Activated CD4-positive, alpha-beta T cell treated with anti-CD3 and anti-CD28 coated beads for 36 hours (primary cell): ENCODE measurements around the gene POGZ. TPM values are rescaled to one million over a fixed set of nuclear protein-coding genes. Genes with fewer than 3 reads are reported as not detected.

Source experiments
- ATAC-seq: fragments of 200-7000 bp; cut with Tn5 transposase; one replicate; pipeline ENCODE4 v1.10.0; 2021; ENCODE audit warnings: mild to moderate bottlenecking, moderate library complexity
- CTCF ChIA-PET: fragments of 350-600 bp; sonication (Branson Sonifier 250); formaldehyde crosslinking; loops from one replicate; lab custom pipeline; 2021; ENCODE audit warnings: antibody characterized with exemption; lab: Charles Lee
- POLR2A ChIA-PET: fragments of 350-600 bp; sonication (Branson Sonifier 250); formaldehyde crosslinking; loops from one replicate; lab custom pipeline; 2021; ENCODE audit warnings: antibody characterized with exemption, inconsistent platforms; lab: Charles Lee
- DNase-seq: peaks from one replicate; pipeline ENCODE4 v3.0.0-alpha.2; 2020
- H3K27ac Mint-ChIP-seq: one replicate; pipeline ENCODE4 v1.8.0; 2021; ENCODE audit warnings: mixed read lengths
- H3K27me3 Mint-ChIP-seq: one replicate; pipeline ENCODE4 v1.8.0; 2021; ENCODE audit warnings: mixed read lengths
- H3K36me3 Mint-ChIP-seq: one replicate; pipeline ENCODE4 v1.8.0; 2021; ENCODE audit warnings: low read depth, mixed read lengths
- H3K4me1 Mint-ChIP-seq: one replicate; pipeline ENCODE4 v1.8.0; 2021; ENCODE audit warnings: mixed read lengths
- H3K4me3 Mint-ChIP-seq: one replicate; pipeline ENCODE4 v1.8.0; 2021; ENCODE audit warnings: mild to moderate bottlenecking, moderate library complexity, mixed read lengths
- H3K9me3 Mint-ChIP-seq: one replicate; pipeline ENCODE4 v1.8.0; 2021; ENCODE audit warnings: low read depth, mixed read lengths
- intact Hi-C, 2 experiments: fragments of 100-400 bp; cut with DNase I in 1 of 2; cut with micrococcal nuclease in 1 of 2; formaldehyde crosslinking; loops; one replicate each; pipeline versions ENCODE4 v1.14.2 to v1.15.1; 2022 to 2024; cut with DNase I, micrococcal nuclease
- total RNA-seq, 2 experiments: library from RNA; stranded (reverse); gene quantifications; one replicate each; pipeline ENCODE4 v1.2.3, GENCODE V29; 2021

POGZ gene
- total RNA-seq: 100 to 1,000 TPM in 1 of 2 experiments, 10 to 100 TPM in 1; 81.3 to 104 TPM

GRCh38 chr1:151459331-151460046, at the start of gene POGZ:
POGZ (minus strand) TSS chr1:151459494; CDS start chr1:151442204, 17,290 bp downstream.
- H3K27ac Mint-ChIP-seq: peak within 1 kb of the TSS; percentile 94
- H3K27me3 Mint-ChIP-seq: peaks cover 19% of the 10 kb centered on the region
- ChIA-PET POLR2A (interaction anchor here (2.0 kb wide), 1 partner anchor 15 kb away, joined by 7 read pairs; no protein-coding TSS in a partner anchor), CTCF (interaction anchor here (1.2 to 1.6 kb wide), 3 partner anchors 12 to 16 kb away, joined by 3 to 7 read pairs (median 4); no protein-coding TSS in a partner anchor)
- peak within 1 kb of the TSS; percentile 83 for H3K4me3 Mint-ChIP-seq
- intact Hi-C loops: loop anchor here (1.0 to 5.0 kb wide), 9 partner anchors 14 to 448 kb away; partner anchors contain the start of genes PSMB4 (in 2 of the 2), C2CD4D (in 1 of the 2), PI4KB (in 1 of the 2) and THEM4 (in 1 of the 2)
- ATAC-seq (peak; percentile 80), DNase-seq (peak; percentile 97)
- H3K9me3 Mint-ChIP-seq: no peaks in the 10 kb centered on the region
- H3K4me1 Mint-ChIP-seq: peaks cover 24% of the 10 kb centered on the region
- H3K36me3 Mint-ChIP-seq: peaks cover 9% of the 10 kb centered on the region

DNA sequence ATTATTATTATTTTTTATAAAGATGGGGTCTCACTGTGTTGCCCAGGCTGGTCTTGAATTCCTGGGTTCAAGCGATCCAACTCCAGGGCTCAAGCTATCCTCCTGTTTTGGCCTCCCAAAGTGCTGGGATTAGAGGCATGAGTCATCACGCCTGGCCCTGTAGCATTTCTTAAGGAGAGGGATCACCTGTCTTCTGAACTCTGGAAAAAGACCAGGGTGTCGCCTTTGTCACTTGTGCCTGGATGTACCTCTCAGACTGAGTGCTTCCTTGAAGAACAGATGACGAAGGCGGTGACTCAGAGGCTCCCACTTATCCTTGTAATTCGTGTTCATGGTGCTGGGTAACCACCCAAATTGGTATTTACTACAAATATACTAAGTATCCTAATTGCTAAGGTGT, 49.5 kb upstream of the POGZ start:
- H3K9me3 Mint-ChIP-seq: no peaks in the 10 kb centered on the region
- no peaks in the 10 kb centered on the region for H3K27me3 Mint-ChIP-seq
- H3K27ac Mint-ChIP-seq: no peak overlapping the region
- DNase-seq (no peak), ATAC-seq (no peak)
- POLR2A ChIA-PET: no interaction called here
- H3K4me1 Mint-ChIP-seq: peaks cover 23% of the 10 kb centered on the region
- H3K4me3 Mint-ChIP-seq: no peak overlapping the region
- intact Hi-C loops: no loop called here
- CTCF ChIA-PET: interaction anchor here (0.7 kb wide), 1 partner anchor 226 kb away, joined by 3 read pairs; no protein-coding TSS in a partner anchor
- no peaks in the 10 kb centered on the region for H3K36me3 Mint-ChIP-seq

DNA sequence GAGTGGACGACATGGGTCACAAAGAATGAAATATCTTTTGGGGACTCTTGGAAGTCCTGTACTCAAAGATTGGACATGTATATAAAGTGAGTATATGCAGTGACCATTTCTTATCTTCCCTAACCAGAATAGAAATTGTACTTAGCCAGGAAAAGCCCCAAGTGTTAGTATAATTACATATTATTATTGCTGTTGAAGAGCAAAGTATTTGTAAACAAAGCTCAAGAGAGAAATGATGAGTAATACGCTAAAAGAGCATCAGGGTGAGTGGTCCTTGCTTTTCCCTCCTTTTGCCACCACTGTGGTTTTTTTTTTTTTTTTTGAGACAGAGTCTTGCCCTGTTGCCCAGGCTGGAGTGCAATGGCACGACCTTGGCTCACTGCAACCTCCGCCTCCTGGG, 45.5 kb upstream of the POGZ start:
- ChIA-PET POLR2A (no interaction called here), CTCF (interaction anchor here (0.7 kb wide), 1 partner anchor 40 kb away, joined by 3 read pairs; no protein-coding TSS in a partner anchor)
- Mint-ChIP-seq H3K36me3 (no peaks in the 10 kb centered on the region), H3K27ac (no peak overlapping the region), H3K4me3 (no peak overlapping the region), H3K4me1 (no peaks in the 10 kb centered on the region), H3K27me3 (no peaks in the 10 kb centered on the region), H3K9me3 (no peaks in the 10 kb centered on the region)
- ATAC-seq (no peak), DNase-seq (no peak)
- intact Hi-C loops: no loop called here

DNA sequence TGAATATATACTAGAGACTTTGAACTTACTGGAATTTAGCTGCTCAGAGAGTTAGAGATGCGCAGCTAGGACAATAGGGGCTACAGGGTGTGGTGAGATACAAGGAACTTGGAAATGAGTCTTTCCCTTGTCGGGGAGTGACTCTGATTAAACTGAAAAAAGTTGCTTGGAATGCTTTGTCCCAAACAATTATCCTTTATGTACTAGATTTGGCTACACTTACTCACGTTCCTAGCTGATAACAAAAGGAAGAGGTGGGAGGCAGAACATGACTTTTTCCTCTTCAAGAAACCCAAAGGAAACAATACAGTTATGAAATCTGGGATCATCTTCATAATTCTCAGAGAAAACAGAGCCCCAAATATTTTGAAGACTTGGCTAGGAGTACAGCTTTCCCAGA, 45.0 kb upstream of the POGZ start:
- no peak overlapping the region for H3K4me3 Mint-ChIP-seq
- intact Hi-C loops: no loop called here
- CTCF ChIA-PET: interaction anchor here (0.7 kb wide), 1 partner anchor 41 kb away, joined by 3 read pairs; no protein-coding TSS in a partner anchor
- ATAC-seq: no peak
- H3K9me3 Mint-ChIP-seq: no peaks in the 10 kb centered on the region
- H3K27ac Mint-ChIP-seq: no peak overlapping the region
- H3K27me3 Mint-ChIP-seq: no peaks in the 10 kb centered on the region
- no peaks in the 10 kb centered on the region for H3K4me1 Mint-ChIP-seq
- POLR2A ChIA-PET: interaction anchor here (0.7 kb wide), 1 partner anchor 99 kb away, joined by 3 read pairs; no protein-coding TSS in a partner anchor
- no peak for DNase-seq
- no peaks in the 10 kb centered on the region for H3K36me3 Mint-ChIP-seq

GRCh38 chr1:151502859-151503780, 43.8 kb upstream of the POGZ start:
- no peak for ATAC-seq
- POLR2A ChIA-PET: no interaction called here
- CTCF ChIA-PET: interaction anchor here (0.8 kb wide), 1 partner anchor 211 kb away, joined by 3 read pairs; no protein-coding TSS in a partner anchor
- no peak for DNase-seq
- H3K4me3 Mint-ChIP-seq: no peak overlapping the region
- H3K27me3 Mint-ChIP-seq: no peaks in the 10 kb centered on the region
- H3K9me3 Mint-ChIP-seq: no peaks in the 10 kb centered on the region
- no peaks in the 10 kb centered on the region for H3K4me1 Mint-ChIP-seq
- intact Hi-C loops: no loop called here
- H3K27ac Mint-ChIP-seq: no peak overlapping the region
- no peaks in the 10 kb centered on the region for H3K36me3 Mint-ChIP-seq

DNA sequence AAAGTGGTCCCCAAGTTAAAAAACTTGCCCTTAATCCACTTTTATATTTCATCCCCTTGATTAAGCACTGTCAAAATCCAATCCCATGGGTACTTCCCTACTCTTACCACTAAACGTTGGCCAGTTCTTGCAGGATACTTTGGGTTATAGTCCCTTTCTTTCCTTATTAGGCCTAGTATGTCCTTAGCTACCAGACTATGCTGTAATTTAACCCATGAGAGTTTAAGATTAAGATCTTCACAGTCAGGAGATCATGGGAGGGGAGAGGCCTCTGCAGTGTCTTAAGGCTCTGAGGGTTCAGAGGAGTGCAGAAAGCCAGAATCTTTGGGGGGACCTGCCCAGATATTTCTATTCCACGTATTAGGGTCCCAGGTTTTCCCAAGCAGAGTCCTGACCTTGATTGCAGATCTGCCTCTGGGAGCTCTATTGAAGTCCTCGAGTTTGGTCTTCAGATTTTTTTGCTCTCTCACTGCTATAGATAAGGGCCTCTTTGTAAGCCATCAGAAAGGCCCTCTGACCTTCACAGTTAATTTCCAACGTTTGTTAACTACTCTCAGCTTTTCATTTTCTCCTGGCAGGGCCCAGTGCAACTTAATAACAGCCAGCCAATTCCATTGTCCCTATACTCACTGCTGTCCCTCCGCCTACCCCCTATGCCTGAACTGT, 42.9 kb upstream of the POGZ start:
- no peaks in the 10 kb centered on the region for H3K27me3 Mint-ChIP-seq
- H3K9me3 Mint-ChIP-seq: no peaks in the 10 kb centered on the region
- no peak overlapping the region for H3K4me3 Mint-ChIP-seq
- intact Hi-C loops: no loop called here
- no peak for ATAC-seq
- POLR2A ChIA-PET: no interaction called here
- H3K27ac Mint-ChIP-seq: no peak overlapping the region
- CTCF ChIA-PET: no interaction called here
- no peaks in the 10 kb centered on the region for H3K36me3 Mint-ChIP-seq
- H3K4me1 Mint-ChIP-seq: no peaks in the 10 kb centered on the region
- no peak for DNase-seq

- ChIA-PET POLR2A (no interaction called here), CTCF (interaction anchor here (0.6 to 1.5 kb wide), 2 partner anchors 22 to 28 kb away, joined by 3 read pairs; no protein-coding TSS in a partner anchor)
- no peaks in the 10 kb centered on the region for H3K36me3 Mint-ChIP-seq
- no peak overlapping the region for H3K4me3 Mint-ChIP-seq
- intact Hi-C loops: no loop called here
- ATAC-seq (no peak), DNase-seq (no peak)
- no peaks in the 10 kb centered on the region for H3K27me3 Mint-ChIP-seq
- H3K9me3 Mint-ChIP-seq: no peaks in the 10 kb centered on the region
- H3K27ac Mint-ChIP-seq: no peak overlapping the region
- H3K4me1 Mint-ChIP-seq: no peaks in the 10 kb centered on the region
Measured at GRCh38 chr1:151501474-151501873, 42.2 kb upstream of the POGZ start.

GRCh38 chr1:151499930-151500329, 40.6 kb upstream of the POGZ start:
- Mint-ChIP-seq H3K27me3 (no peaks in the 10 kb centered on the region), H3K4me1 (peaks cover 6% of the 10 kb centered on the region), H3K27ac (no peak overlapping the region), H3K9me3 (no peaks in the 10 kb centered on the region), H3K36me3 (no peaks in the 10 kb centered on the region), H3K4me3 (no peak overlapping the region)
- ChIA-PET POLR2A (no interaction called here), CTCF (interaction anchor here (1.1 to 1.5 kb wide), 2 partner anchors 10 to 26 kb away, joined by 3 read pairs; no protein-coding TSS in a partner anchor)
- ATAC-seq (no peak), DNase-seq (no peak)
- intact Hi-C loops: no loop called here

- POLR2A ChIA-PET: no interaction called here
- H3K27ac Mint-ChIP-seq: no peak overlapping the region
- no peak overlapping the region for H3K4me3 Mint-ChIP-seq
- CTCF ChIA-PET: no interaction called here
- ATAC-seq: no peak
- no peaks in the 10 kb centered on the region for H3K9me3 Mint-ChIP-seq
- H3K27me3 Mint-ChIP-seq: no peaks in the 10 kb centered on the region
- no peak for DNase-seq
- no peaks in the 10 kb centered on the region for H3K36me3 Mint-ChIP-seq
- intact Hi-C loops: no loop called here
- H3K4me1 Mint-ChIP-seq: peaks cover 10% of the 10 kb centered on the region
Measured at GRCh38 chr1:151499365-151499764, 40.1 kb upstream of the POGZ start.

DNA sequence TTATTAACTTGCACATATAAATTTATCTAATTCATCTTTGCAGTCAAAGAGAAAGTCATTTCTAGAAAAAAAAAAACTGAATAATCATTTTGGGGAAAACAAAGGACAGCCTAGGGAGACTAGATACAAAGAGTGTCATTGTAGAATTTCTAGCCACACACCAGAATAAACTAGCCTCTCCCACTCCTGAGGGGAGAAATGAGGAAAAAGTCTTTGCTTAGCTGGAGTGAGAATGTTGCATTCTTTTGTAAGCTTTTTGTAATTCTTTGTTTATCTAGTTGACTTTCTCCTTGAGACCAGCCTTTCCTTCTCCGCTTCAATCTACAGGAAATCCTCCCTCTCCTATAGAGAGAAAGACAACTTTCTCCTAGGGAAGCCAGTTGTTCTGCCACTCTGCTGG, 36.0 kb upstream of the POGZ start:
- POLR2A ChIA-PET: interaction anchor here (0.7 to 1.0 kb wide), 4 partner anchors 16 to 214 kb away, joined by 3 to 4 read pairs (median 4); partner anchors contain the start of genes CGN and ZNF687
- peak; percentile 27 for ATAC-seq

More for the DNA sequence above, 36.0 kb upstream of the POGZ start:
- intact Hi-C loops: no loop called here
- Mint-ChIP-seq H3K4me3 (no peak overlapping the region), H3K9me3 (no peaks in the 10 kb centered on the region), H3K36me3 (no peaks in the 10 kb centered on the region), H3K27me3 (no peaks in the 10 kb centered on the region), H3K27ac (no peak overlapping the region), H3K4me1 (peaks cover 10% of the 10 kb centered on the region)
- DNase-seq: no peak
- CTCF ChIA-PET: interaction anchor here (0.6 to 1.4 kb wide), 7 partner anchors 10 to 214 kb away, joined by 3 to 5 read pairs (median 4); no protein-coding TSS in a partner anchor
